CD4-positive, alpha-beta T cell (primary cell): Measurements from ENCODE around the gene B4GALT2. TPM values are rescaled to one million over a fixed set of nuclear protein-coding genes. Genes with fewer than 3 reads are reported as not detected.

Experiments
- ATAC-seq: fragments of 200-7000 bp; cut with Tn5 transposase; one replicate; pipeline ENCODE4 v1.10.0; 2022; ENCODE audit warnings: mild to moderate bottlenecking; ENCODE audit not compliant: poor library complexity
- CTCF ChIA-PET: fragments of 350-600 bp; sonication (Branson Sonifier 250); formaldehyde crosslinking; loops from one replicate; lab custom pipeline; 2021; ENCODE audit warnings: antibody characterized with exemption, inconsistent platforms; lab: Charles Lee
- POLR2A ChIA-PET: fragments of 350-600 bp; sonication (Branson Sonifier 250); formaldehyde crosslinking; loops from one replicate; lab custom pipeline; 2021; ENCODE audit warnings: antibody characterized with exemption, inconsistent platforms; lab: Charles Lee
- DNase-seq, 14 experiments: peaks; one replicate each; pipeline ENCODE4 v3.0.0-alpha.2; 2013 to 2020; ENCODE audit warnings: mixed read lengths in 2 of 14
- H3K27ac ChIP-seq, 2 donors: one replicate each; pipeline versions ENCODE4 v1.5.1 to v1.7.0; 2013; ENCODE audit warnings: low read length in 2 of 2, low read depth in 1 of 2, mild to moderate bottlenecking in 1 of 2
- H3K27me3 ChIP-seq, 2 experiments: 1 replicate in 1 of 2; 2 replicates in 1 of 2; pipeline versions ENCODE4 v1.6.1 to v1.7.0; 2013; ENCODE audit warnings: low read length in 2 of 2, control low read depth in 1 of 2, mild to moderate bottlenecking in 1 of 2, moderate library complexity in 1 of 2; ENCODE audit not compliant: insufficient read depth in 2 of 2, control insufficient read depth in 1 of 2
- H3K36me3 ChIP-seq: one replicate; pipeline ENCODE4 v1.6.1; 2013; ENCODE audit warnings: low read length, control low read depth; ENCODE audit not compliant: insufficient read depth
- H3K4me1 ChIP-seq: one replicate; pipeline ENCODE4 v1.6.1; 2013; ENCODE audit warnings: low read length, control low read depth; ENCODE audit not compliant: insufficient read depth
- H3K4me3 ChIP-seq: one replicate; pipeline ENCODE4 v1.5.1; 2013; ENCODE audit warnings: mild to moderate bottlenecking, low read length, moderate library complexity
- H3K9me3 ChIP-seq, 2 experiments: 1 replicate in 1 of 2; 2 replicates in 1 of 2; pipeline versions ENCODE4 v1.6.1 to v1.7.0; 2013; ENCODE audit warnings: low read length in 2 of 2, mild to moderate bottlenecking in 2 of 2, control low read depth in 1 of 2, moderate library complexity in 1 of 2; ENCODE audit not compliant: control insufficient read depth in 1 of 2, insufficient read depth in 1 of 2
- H3K27ac Mint-ChIP-seq: one replicate; pipeline ENCODE4 v1.8.0; 2020; ENCODE audit warnings: mixed read lengths
- H3K27me3 Mint-ChIP-seq: one replicate; pipeline ENCODE4 v1.8.0; 2021; ENCODE audit warnings: mixed read lengths
- H3K36me3 Mint-ChIP-seq: one replicate; pipeline ENCODE4 v1.8.0; 2021; ENCODE audit warnings: low read depth, mixed read lengths
- H3K4me1 Mint-ChIP-seq: one replicate; pipeline ENCODE4 v1.8.0; 2021; ENCODE audit warnings: low read depth, mixed read lengths
- H3K4me3 Mint-ChIP-seq: one replicate; pipeline ENCODE4 v1.8.0; 2020; ENCODE audit warnings: mild to moderate bottlenecking, mixed read lengths
- H3K9me3 Mint-ChIP-seq: one replicate; pipeline ENCODE4 v1.8.0; 2020; ENCODE audit warnings: mixed read lengths
- intact Hi-C, 2 experiments: fragments of 100-400 bp; cut with DNase I in 1 of 2; cut with micrococcal nuclease in 1 of 2; formaldehyde crosslinking; loops; one replicate each; pipeline versions ENCODE4 v1.15.1 to v1.9.0; 2023 to 2025; cut with DNase I, micrococcal nuclease
- total RNA-seq, 174 experiments: library from RNA in 2 of 174; stranded (reverse) in 2 of 174; gene quantifications; one replicate each; pipeline ENCODE4 v1.2.3 and lab custom pipeline; 2021 to 2026
- TF ChIP-seq, protein P1 (sequence below): fragments of 200-600 bp; IDR thresholded peaks from one replicate; pipeline ENCODE4 v1.8.0; 2022; ENCODE audit warnings: antibody characterized with exemption, mild to moderate bottlenecking

Gene B4GALT2
- total RNA-seq, 2 experiments from 2014 or later = 0.22 to 0.34 TPM

- peaks cover 5 to 7% of the 10 kb centered on the region in 2 experiments for H3K27me3 ChIP-seq
- ChIA-PET CTCF (interaction anchor here (0.8 to 2.8 kb wide), 7 partner anchors 16 to 70 kb away, joined by 4 to 13 read pairs (median 6); partner anchors contain the start of genes ARTN, CCDC24 and IPO13), POLR2A (interaction anchor here (0.6 to 2.6 kb wide), 8 partner anchors 12 to 833 kb away, joined by 3 to 10 read pairs (median 4); partner anchors contain the start of genes BTBD19, IPO13 and ST3GAL3)
- Mint-ChIP-seq H3K36me3 (peaks cover 50% of the 10 kb centered on the region), H3K4me3 (peak overlapping the region; percentile 96), H3K9me3 (no peaks in the 10 kb centered on the region), H3K4me1 (peaks cover 65% of the 10 kb centered on the region), H3K27me3 (peaks cover 8% of the 10 kb centered on the region), H3K27ac (peak overlapping the region; percentile 92)
- DNase-seq (peak in 11 of 14 experiments; percentile 22 to 79 (median 42)), ATAC-seq (peak; percentile 18)
- TF ChIP-seq, protein P1, sequence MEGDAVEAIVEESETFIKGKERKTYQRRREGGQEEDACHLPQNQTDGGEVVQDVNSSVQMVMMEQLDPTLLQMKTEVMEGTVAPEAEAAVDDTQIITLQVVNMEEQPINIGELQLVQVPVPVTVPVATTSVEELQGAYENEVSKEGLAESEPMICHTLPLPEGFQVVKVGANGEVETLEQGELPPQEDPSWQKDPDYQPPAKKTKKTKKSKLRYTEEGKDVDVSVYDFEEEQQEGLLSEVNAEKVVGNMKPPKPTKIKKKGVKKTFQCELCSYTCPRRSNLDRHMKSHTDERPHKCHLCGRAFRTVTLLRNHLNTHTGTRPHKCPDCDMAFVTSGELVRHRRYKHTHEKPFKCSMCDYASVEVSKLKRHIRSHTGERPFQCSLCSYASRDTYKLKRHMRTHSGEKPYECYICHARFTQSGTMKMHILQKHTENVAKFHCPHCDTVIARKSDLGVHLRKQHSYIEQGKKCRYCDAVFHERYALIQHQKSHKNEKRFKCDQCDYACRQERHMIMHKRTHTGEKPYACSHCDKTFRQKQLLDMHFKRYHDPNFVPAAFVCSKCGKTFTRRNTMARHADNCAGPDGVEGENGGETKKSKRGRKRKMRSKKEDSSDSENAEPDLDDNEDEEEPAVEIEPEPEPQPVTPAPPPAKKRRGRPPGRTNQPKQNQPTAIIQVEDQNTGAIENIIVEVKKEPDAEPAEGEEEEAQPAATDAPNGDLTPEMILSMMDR = no peak
- H3K4me1 ChIP-seq = peaks cover 61% of the 10 kb centered on the region
- no peaks in the 10 kb centered on the region for H3K9me3 ChIP-seq
- H3K27ac ChIP-seq = peak overlapping the region; percentile 78 to 86
- intact Hi-C loops = loop anchor here in 1 of 2 experiments (1.0 to 10.0 kb wide), 7 partner anchors 16 to 1208 kb away; partner anchors contain the start of genes C1orf50, CCDC24, CDC20 and CFAP57
- peaks cover 40% of the 10 kb centered on the region for H3K36me3 ChIP-seq
- H3K4me3 ChIP-seq = peak overlapping the region; percentile 99
Observed at GRCh38 chr1:43975249-43975961, 3.6 kb upstream of the B4GALT2 start.

GRCh38 chr1:43976045-43976444 is 3.0 kb upstream of the B4GALT2 start:
- Mint-ChIP-seq H3K36me3 (peaks cover 50% of the 10 kb centered on the region), H3K9me3 (no peaks in the 10 kb centered on the region), H3K27ac (peak overlapping the region; percentile 92), H3K4me1 (peaks cover 58% of the 10 kb centered on the region), H3K27me3 (peaks cover 13% of the 10 kb centered on the region), H3K4me3 (peak overlapping the region; percentile 96)
- Histone ChIP-seq H3K27me3 (peaks cover 5 to 7% of the 10 kb centered on the region in 2 experiments), H3K4me1 (peaks cover 59% of the 10 kb centered on the region), H3K27ac (no peak overlapping the region), H3K4me3 (peak overlapping the region; percentile 99), H3K36me3 (peaks cover 40% of the 10 kb centered on the region), H3K9me3 (no peaks in the 10 kb centered on the region)
- intact Hi-C loops = loop anchor here in 1 of 2 experiments (5.0 to 10.0 kb wide), 5 partner anchors 379 to 1209 kb away; partner anchors contain the start of genes C1orf50, CDC20, CFAP57 and EBNA1BP2
- TF ChIP-seq, protein P1 = no peak
- ChIA-PET CTCF (interaction anchor here (0.8 to 2.8 kb wide), 6 partner anchors 15 to 60 kb away, joined by 4 to 13 read pairs (median 8); partner anchors contain the start of genes ARTN, CCDC24 and IPO13), POLR2A (interaction anchor here (0.8 to 2.6 kb wide), 6 partner anchors 11 to 269 kb away, joined by 3 to 10 read pairs (median 4); partner anchors contain the start of genes IPO13 and ST3GAL3)
- ATAC-seq (no peak), DNase-seq (no peak)

DNA sequence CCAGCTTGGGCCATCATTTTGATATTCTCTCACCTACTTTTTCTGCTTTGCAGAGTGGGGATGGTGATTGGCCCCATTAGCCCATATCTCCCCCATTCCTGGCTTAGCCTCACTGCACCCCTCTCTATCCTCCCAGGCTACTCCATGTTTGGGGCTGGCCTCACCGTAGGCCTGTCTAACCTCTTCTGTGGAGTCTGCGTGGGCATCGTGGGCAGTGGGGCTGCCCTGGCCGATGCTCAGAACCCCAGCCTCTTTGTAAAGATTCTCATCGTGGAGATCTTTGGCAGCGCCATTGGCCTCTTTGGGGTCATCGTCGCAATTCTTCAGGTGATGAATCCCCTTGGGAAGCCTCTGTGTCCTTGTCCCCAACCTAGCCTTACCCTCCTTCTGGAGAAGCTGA is 2.1 kb upstream of the B4GALT2 start:
- Histone ChIP-seq H3K27me3 (peaks cover 5 to 7% of the 10 kb centered on the region in 2 experiments), H3K36me3 (peaks cover 32% of the 10 kb centered on the region), H3K4me1 (peaks cover 54% of the 10 kb centered on the region), H3K9me3 (no peaks in the 10 kb centered on the region), H3K27ac (no peak overlapping the region), H3K4me3 (no peak overlapping the region)
- DNase-seq (no peak), ATAC-seq (no peak)
- Mint-ChIP-seq H3K27me3 (peaks cover 13% of the 10 kb centered on the region), H3K27ac (no peak overlapping the region), H3K4me3 (peak overlapping the region; percentile 96), H3K36me3 (peaks cover 50% of the 10 kb centered on the region), H3K9me3 (no peaks in the 10 kb centered on the region), H3K4me1 (peaks cover 57% of the 10 kb centered on the region)
- TF ChIP-seq, protein P1 = no peak
- intact Hi-C loops = loop anchor here in 1 of 2 experiments (5.0 to 10.0 kb wide), 5 partner anchors 378 to 1210 kb away; partner anchors contain the start of genes C1orf50, CDC20, CFAP57 and EBNA1BP2
- ChIA-PET CTCF (no interaction called here), POLR2A (no interaction called here)
